Activated CD8-positive, alpha-beta memory T cell treated with anti-CD3 and anti-CD28 coated beads, Interleukin-2, amount 50 U/mL, for 24 hours (primary cell): ENCODE measurements around the gene STK11IP.

Experiments used
- DNase-seq: peaks from one replicate; pipeline ENCODE4 v3.0.0-alpha.2; 2020; ENCODE audit errors: extremely low read depth

The STK11IP gene

DNA sequence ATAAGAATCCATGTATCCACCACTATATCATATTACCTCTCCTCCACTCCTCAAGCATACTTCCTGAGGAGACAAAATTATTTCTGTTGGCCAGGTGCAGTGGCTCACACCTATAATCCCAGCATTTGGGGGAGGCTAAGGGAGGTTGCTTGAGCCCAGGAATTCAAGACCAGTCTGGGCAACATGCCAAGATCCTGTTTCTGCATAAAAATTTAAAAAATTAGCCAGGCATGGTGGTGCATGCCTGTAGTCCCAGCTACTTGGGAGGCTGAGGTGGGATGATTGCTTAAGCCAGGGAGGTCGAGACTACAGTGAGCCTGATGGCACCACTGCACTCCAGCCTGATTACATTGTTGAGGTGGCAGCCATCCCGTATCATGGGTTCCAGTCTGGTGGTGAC is 16.3 kb upstream of the STK11IP start:
- DNase-seq: no peak

DNA sequence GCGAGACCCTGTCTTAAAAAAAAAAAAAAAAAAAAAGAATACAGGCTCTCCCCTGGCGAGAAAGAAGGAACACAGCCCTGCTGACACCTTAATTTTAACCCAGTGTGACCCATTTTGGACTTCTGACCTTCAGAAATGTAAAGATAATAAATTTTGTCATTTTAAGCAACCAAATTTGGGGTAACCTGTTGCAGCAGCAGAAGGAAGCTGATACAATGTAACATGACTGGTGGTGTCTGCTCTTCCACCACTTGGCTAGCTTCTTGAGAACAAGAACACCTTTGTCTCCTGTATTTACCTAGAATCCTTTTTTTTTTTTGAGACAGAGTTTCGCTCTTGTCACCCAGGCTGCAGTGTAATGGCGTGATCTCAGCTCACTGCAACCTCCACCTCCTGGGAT is 6.6 kb upstream of the STK11IP start:
- no peak for DNase-seq

DNA sequence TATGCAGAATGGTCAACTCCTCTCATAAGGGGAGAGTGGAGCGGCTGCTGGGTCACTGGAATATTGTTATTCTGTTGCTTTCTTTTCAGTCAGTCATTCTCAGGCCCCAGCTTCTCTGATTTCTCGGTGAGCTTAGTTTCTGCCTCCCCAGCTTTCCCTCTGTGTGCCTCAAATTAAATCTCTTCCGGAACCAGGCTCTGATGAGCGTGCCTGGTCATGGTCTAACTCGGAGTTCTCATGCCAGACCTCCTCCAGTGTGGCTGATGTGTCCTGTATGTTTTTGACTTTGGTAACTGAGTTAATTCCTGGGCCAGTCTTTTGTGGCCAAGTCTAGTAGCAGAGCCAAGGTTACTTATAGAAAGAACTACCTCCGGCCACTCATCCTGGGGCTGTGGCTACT is 4.9 kb upstream of the STK11IP start:
- no peak for DNase-seq

DNA sequence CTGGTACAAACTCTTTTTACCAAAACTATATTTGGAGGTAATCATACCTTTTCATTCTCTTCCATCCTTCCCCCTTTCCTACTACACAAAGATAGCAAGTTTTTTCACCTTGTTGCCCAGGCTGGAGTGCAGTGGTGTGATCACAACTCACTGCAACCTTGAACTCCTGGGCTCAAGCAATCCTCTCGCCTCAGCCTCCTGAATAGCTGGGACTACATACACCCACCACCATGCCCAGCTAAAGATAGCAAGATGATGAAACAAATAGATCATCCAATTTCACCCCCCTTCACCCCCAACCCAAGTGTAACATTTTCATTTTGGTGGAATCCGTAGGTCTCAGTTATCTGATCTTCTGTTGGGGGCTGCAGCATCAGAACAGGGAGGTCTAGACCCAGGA is 4.5 kb upstream of the STK11IP start:
- DNase-seq: no peak

DNA sequence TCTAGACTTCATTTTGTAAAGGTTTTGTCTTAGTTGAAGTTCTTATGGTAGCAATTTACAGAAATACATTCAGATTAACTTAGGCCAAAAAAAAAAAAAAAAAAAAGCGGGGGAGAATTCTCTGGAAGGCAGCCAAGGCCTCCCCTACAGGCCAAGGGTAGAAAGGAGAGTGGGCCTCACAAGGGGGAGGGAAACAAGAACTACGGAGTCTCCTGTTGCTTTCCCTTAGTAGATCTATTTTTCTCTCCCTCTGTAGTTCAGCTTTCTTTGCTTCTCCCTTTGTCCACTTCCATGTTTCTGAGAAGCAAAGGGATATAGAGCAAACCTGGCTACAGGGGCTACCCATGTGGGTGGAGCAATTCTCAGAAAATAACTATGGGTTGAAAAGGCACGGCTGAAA is 2.4 kb upstream of the STK11IP start:
- no peak for DNase-seq

DNA sequence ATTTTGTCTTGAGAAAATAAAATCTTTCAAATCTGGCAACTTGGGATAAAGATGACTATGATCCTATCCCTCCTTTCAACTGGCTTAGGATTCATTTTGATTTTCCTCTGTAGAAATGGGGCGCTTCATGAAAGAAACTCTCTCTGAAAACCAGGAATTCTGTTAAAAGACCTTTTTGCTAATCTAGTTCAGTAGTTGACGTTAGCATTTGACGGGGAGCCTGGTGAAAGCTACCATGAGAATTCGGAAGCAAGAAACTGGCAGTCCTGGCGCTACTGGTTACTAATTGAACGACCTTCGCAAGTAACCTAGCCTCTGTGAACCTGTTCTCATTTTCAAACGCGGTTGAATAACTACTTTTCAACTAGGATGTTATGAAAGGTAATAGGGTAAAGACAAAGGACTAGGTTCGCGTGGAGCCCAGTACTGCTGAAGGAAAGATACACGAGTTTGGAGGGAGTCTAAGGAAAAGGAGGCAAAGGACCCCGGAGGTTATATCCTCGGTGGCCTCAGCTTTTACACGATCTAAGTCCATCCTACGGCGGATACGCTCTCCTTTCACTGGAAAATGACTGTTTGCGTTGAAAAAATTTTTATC is 604 bp upstream of the STK11IP start:
- DNase-seq: no peak

DNA sequence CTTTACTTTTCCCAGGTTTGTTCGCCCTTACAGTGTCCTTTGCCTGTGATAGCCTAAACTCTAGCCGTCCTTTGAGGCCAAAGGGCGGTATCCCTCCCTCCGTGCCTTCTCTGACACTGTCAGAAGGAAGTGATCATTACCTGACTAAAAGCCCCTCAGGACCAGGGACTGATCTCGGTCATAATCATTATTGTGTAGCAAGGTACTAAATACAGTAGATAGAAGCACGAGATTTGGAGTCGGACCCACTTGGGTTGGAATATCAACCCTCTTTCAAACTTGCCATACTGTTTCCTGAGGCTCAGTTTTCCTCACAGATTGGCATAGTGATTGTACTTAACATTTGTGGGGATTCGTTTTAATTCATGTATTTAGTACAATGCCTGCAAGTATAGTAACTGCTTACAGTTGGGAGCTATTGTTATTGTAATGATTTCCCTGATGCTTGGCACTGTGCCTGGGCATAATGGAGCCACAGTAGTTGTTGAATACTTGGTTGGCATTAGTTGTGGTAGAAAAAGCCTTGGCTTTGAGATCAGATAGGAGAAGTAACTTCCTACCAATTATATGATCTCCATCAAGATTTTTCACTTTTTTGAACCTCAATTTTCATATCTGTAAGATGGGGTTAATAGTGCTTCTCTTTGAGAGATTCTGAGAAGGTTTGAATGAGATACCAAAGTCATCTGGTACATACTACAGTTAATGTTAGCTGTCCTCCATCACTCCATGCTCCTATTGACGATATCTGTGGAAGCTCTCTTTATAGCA is 836 bp downstream of the STK11IP start:
- no peak for DNase-seq

DNA sequence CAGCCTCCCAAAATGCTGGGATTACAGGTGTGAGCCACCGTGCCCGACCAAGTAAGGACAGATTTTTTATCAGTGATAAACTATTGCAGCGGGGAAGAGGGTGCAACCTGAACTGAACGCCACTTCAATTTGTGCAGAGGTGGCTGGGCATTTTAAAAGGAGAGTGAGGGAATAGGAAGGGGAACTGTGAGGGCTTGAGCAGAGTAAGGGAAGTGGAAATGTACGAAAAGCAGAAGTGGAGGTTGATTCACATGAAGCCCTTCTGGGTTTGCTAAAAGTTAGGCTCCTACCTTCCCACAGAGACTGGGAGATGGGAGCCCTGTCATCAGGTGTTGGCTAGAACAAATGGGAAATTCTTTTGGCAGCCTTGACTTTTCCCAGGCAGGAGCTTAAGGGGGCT is 6.1 kb downstream of the STK11IP start:
- DNase-seq: no peak

DNA sequence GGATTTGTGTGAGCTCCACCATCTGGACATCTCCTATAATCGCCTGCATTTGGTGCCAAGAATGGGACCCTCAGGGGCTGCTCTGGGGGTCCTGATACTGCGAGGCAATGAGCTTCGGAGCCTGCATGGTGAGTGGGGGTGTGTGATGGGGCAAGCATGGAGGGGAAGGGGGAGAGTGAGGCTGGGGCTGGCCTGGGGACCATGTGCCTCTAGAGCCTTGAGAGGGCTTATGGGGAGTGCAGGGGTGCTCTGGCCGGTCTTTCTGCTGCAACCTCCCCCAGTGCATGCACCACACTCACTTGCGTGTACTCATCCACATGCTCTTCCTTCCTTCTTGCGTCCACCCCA is 7.9 kb downstream of the STK11IP start:
- no peak for DNase-seq

DNA sequence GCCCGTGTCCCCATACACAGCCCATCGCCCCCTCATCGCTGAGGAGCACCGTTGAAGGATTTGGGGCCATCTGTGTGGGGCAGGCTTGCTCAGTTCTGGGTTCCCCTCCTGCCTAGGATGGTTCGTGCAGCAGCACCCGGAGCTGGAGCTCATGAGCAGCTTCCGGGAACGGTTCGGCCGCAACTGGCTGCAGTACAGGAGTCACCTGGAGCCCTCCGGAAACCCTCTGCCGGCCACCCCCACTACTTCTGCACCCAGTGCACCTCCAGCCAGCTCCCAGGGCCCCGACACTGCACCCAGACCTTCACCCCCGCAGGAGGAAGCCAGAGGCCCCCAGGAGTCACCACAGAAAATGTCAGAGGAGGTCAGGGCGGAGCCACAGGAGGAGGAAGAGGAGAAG is 10.3 kb downstream of the STK11IP start:
- DNase-seq: no peak

DNA sequence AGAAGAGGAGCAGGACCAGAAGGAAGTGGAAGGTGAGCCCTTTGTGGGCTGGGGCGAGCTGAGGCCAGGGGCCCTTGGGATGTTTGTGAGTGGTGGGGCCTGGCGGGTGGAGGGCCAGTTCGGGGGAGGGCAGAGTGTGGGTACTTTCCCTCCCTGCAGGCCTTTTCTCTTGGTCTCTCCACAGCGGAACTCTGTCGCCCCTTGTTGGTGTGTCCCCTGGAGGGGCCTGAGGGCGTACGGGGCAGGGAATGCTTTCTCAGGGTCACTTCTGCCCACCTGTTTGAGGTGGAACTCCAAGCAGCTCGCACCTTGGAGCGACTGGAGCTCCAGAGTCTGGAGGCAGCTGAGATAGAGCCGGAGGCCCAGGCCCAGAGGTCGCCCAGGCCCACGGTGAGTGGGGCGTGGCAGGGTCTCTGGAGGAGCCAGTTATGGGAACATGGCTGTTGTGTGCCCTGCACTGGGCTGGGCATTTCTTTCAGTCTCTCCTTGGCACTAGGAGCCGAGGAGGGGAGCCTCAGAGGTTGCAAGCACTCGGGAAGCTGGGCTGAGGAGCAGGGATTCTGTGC is 10.8 kb downstream of the STK11IP start:
- DNase-seq: no peak

DNA sequence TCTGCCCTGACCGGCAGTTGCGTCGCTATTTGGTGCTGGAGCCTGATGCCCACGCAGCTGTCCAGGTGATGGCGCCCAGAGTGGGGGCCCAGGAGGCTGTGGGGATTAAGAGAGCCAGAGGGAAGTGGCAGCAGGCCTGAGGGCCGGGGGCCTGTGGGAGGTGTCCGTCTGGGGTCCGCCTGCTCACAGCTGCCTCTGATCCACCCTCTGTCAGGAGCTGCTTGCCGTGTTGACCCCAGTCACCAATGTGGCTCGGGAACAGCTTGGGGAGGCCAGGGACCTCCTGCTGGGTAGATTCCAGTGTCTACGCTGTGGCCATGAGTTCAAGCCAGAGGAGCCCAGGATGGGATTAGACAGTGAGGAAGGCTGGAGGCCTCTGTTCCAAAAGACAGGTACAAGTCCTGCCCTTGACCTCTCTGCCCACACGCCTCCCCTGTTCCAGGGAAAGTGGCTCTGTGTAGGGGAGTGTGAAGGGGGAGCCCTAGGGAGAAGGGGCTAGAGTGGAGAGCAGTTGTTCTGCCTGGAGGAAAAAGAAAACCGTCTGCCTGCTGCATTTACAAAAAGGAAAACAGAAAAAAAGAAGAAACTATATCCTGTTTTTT is 11.6 kb downstream of the STK11IP start:
- no peak for DNase-seq

DNA sequence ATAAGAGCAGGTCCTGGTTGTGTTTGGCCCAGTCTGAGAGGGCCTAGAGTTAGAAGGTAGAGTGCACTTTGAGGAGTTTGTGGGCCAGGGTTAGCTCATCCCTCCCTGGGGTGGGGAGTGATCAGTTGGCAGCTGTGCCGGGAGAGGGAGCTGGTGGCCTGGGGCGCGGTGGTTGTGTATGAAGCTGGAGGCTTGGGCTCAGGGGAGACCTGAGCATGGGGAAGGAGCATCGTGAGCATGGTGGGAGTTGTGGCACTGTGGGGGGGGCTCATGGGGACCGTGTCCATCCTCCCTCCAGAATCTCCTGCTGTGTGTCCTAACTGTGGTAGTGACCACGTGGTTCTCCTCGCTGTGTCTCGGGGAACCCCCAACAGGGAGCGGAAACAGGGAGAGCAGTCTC is 13.6 kb downstream of the STK11IP start:
- no peak for DNase-seq

DNA sequence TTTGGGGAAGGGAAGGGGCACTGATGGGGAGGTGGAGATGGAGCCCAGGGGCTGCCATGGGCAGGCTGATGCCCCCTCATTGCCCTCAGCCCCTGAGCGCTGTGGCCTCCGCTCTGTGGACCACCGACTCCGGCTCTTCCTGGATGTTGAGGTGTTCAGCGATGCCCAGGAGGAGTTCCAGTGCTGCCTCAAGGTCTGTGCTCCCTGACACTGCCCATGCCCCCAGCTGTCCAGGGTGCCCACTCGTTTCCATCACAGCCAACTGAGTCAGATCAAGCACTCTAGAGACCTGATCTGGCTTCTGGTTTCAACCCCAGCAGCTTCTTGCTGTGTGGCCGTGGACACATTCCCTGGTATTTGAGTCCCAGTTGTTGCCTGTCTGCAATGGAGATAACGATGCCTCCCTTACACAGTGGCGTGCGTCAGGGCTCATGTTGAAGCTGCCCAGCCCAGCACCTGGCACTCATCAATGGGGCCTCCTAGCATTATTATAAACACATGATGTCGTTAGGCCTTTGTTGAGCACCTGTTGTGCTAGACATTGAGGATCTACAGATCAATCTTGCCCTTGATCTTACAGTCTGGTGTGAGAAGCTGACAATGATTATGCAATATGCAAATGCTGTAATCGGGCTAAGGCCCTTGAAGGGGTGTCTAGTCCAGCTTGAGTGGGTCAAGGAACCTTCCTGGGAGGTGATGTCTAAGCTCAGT is 14.4 kb downstream of the STK11IP start:
- DNase-seq: no peak

DNA sequence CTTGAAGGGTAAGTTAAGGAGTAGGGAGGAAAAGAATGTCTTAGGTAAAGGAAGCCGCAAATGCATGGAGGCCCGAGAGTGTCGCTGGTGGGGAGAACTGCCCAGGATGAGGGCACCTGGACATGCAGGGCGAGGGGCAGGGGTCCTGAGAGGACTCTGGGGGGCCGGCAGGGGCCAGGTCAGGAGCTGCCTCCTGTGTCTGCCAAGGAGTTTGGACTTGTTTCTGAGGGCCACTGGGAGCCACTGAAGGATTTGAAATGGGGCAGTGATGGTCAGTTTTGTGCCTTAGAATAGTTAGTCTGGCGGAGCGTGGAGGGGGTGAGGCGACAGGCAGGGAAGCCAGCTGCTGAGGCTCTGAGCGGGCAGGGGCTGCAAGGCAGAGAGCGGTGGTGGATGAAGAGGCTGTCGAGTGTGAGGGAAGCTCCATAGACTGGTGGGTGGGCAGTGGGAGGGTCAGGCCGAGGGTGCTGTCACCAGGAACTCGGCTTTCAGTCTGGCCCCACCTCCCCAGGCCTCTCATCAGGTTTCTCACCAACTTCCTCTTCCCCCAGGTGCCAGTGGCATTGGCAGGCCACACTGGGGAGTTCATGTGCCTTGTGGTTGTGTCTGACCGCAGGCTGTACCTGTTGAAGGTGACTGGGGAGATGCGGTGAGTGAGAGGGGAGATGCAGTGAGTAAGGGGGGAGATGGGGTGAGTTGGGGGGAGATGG is 15.1 kb downstream of the STK11IP start:
- DNase-seq: no peak

DNA sequence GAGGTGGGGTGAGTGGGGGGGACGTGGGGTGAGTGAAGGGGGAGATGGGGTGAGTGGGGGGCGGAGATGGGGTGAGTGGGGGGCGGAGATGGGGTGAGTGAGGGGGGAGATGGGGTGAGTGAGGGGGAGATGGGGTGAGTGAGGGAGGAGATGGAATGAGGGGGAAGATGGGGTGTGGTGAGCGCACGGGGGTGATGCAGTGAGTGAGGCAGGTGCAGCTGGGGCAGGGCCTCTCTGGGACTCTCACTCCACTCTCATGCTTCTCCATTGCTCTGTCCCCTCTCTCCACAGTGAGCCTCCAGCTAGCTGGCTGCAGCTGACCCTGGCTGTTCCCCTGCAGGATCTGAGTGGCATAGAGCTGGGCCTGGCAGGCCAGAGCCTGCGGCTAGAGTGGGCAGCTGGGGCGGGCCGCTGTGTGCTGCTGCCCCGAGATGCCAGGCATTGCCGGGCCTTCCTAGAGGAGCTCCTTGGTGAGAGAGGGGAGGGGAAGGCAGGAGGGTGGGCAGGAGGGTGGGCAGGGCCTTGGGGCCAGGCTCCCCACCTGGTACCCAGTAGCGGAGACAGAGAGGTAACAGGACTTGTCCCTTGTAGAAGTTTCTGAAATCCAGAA is 15.9 kb downstream of the STK11IP start:
- no peak for DNase-seq

DNA sequence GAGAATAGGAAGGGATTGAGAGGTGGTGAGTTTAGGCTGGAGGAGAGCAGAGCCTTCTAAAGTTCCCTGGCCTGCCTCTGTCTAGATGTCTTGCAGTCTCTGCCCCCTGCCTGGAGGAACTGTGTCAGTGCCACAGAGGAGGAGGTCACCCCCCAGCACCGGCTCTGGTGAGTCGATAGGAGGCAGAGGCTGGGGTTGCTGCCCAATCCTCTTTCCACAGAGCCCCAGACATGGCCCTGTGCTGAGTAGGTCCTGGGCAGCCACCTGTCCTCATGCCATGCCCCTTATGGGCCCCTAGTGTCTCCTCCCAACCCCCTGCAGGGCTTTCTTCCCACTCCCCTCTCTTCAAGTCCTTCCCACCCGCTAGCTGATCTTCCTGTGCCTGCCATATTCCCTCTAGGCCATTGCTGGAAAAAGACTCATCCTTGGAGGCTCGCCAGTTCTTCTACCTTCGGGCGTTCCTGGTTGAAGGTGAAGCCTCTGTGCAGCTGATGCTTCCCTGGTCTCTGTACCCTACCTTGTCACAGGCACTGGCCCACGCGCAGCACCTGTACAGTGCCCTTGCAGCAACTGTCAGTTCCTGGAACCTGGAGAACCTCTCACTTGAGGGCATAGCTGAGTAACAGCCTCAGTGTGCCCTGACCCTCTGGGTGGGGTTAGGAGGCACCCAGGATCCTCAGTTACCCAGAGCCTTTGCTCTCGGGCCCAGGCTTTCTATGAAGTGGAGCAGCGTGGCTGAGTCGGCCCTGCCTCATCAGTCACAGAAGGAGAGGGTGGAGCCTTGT is 16.6 kb downstream of the STK11IP start:
- no peak for DNase-seq

DNA sequence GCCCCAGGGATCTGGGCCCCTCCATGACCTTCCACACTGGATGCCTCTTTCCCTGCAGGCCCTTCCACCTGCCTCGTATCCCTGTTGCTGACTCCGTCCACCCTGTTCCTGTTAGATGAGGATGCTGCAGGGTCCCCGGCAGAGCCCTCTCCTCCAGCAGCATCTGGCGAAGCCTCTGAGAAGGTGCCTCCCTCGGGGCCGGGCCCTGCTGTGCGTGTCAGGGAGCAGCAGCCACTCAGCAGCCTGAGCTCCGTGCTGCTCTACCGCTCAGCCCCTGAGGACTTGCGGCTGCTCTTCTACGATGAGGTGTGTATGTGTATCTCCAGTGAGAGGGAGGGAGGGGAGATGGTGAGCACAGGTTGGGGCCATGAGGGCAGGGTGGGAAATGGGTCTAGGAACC is 17.4 kb downstream of the STK11IP start:
- DNase-seq: no peak

DNA sequence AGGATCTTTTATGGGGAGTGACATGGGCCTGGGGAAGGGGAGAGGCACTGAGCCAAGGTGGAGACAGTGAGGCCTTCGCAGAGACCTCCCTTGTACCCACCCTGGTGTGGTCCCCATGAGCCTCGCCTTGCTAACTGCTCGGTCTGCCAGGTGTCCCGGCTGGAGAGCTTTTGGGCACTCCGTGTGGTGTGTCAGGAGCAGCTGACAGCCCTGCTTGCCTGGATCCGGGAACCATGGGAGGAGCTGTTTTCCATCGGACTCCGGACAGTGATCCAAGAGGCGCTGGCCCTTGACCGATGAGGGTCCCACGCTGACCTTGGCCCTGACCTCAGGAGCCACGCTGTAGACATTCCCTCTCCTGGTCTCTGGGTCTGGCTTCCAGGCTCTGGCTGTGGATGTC is 18.2 kb downstream of the STK11IP start:
- DNase-seq: no peak

DNA sequence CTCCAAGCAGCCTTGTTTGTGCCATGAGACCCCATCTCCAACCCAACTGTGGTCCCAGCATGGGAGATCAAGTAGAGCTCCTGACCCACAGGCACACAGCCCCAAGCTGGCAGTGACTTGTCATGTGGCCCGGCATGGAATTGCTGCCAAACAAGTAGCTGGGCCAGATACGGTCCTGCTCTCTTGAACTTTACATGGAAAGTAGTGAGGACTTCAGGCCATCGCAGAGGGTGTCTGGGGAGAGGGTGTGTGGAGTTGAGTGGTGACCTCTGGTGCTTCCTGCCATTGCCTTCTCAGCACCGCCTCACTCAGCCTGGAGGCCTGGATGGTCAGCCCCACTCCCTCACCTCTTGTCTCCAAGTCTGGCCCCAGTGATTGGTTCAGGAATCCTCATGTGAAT is 18.9 kb downstream of the STK11IP start:
- DNase-seq: no peak

DNA sequence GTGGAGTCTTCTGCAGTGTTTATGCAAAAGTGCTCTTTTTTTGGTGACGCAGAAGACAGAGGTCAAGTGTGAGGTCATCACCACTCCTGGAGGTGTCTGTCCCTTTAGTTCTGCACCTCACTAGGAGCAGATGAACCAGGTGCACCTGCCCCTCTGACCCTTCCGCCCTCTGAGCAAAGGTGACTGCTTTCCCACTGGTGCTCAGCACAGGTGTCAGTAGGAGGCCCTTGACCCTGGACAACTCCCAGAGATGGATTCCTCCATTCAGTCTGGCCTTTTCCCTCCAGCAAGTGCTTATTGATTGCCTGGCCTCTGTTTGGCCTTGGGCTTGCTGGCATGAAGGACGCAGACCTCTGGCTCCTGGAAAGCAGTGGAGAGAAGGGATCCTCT is 21.1 kb downstream of the STK11IP start:
- no peak for DNase-seq
